ENCODE data around the gene CISD2.
"Not testable (repeated sequence)": the region's sequence is repeated elsewhere in the genome, so short reads cannot be mapped to it uniquely, and the experiment has no call there.

Gene CISD2

GRCh38 chr4:102935716-102936115, 66.9 kb downstream of the CISD2 start:
- no peak for ATAC-seq
- TF ChIP-seq ZNF565 (CRISPR knock-in tag; conservative IDR thresholded peaks at IDR 0.05; ENCODE audit: low read depth) (no peak), ZC3H10 (CRISPR knock-in tag; IDR thresholded peaks at IDR 0.05) (no peak), RARB (CRISPR knock-in tag; IDR thresholded peaks at IDR 0.05) (no peak), ZNF8 (CRISPR knock-in tag; IDR thresholded peaks at IDR 0.05) (no peak)

GRCh38 chr4:102938063-102938462, 69.3 kb downstream of the CISD2 start:
- not testable (repeated sequence) for ATAC-seq

Data from SK-N-SH treated with all-trans-retinoic acid at 6 μM for 48 hours (cell line).